A549 (cell line): ENCODE results near the gene SMAD3.

Source experiments
- CEBPB ChIP-seq, 2 experiments: fragments of >200 bp in 1 of 2; sonication (Bioruptor Twin) in 1 of 2; formaldehyde crosslinking in 1 of 2; IDR thresholded peaks; 2 replicates each; pipeline ENCODE4 v1.6.1; 2012 to 2016
- CTCF ChIP-seq: fragments of >200 bp; sonication (Bioruptor Twin); formaldehyde crosslinking; IDR thresholded peaks from 3 replicates; pipeline ENCODE4 v1.5.1; 2016
- EHMT2 ChIP-seq: fragments of 200-600 bp; sonication (generic); IDR thresholded peaks from 2 replicates; pipeline ENCODE4 v1.6.1; 2016; ENCODE audit warnings: antibody characterized with exemption, low read depth, mild to moderate bottlenecking, moderate library complexity
- MYC ChIP-seq: IDR thresholded peaks from 2 replicates; pipeline ENCODE4 v1.6.1; 2012; ENCODE audit warnings: mild to moderate bottlenecking, inconsistent platforms, low read length, improper control_type of control experiment, borderline replicate concordance
- POLR2A ChIP-seq: IDR thresholded peaks from 2 replicates; pipeline ENCODE4 v1.6.1; 2012; ENCODE audit warnings: mild to moderate bottlenecking, low read length
- POLR2AphosphoS2 ChIP-seq: conservative IDR thresholded peaks from 2 replicates; pipeline ENCODE4 v1.6.1; 2012; ENCODE audit warnings: low read length, improper control_type of control experiment, inconsistent platforms
- RCOR1 ChIP-seq: fragments of 150-350 bp; IDR thresholded peaks from 2 replicates; pipeline ENCODE4 v1.6.1; 2014; ENCODE audit warnings: antibody characterized with exemption, low read length, low read depth
- USF2 ChIP-seq: fragments of 450-650 bp; IDR thresholded peaks from 2 replicates; pipeline ENCODE4 v1.6.1; 2014; ENCODE audit warnings: antibody characterized with exemption

GRCh38 chr15:67127331-67127664, 61.9 kb downstream of the SMAD3 start:
- TF ChIP-seq POLR2AphosphoS2 (no peak), CTCF (no peak), EHMT2 (no peak), RCOR1 (no peak), CEBPB (IDR thresholded peaks at IDR 0.05) (no peak), POLR2A (no peak), MYC (no peak), USF2 (no peak)
